Liver (tissue), 3 donors: ENCODE measurements around the gene SPRED1.

Experiments
- ATF3 ChIP-seq: IDR thresholded peaks from 2 replicates; pipeline ENCODE4 v1.6.1; 2016; ENCODE audit warnings: antibody characterized with exemption
- CTCF ChIP-seq: fragments of 150-350 bp; IDR thresholded peaks from 2 replicates; pipeline ENCODE4 v1.5.1; 2017; ENCODE audit warnings: improper control_type of control experiment, low read depth, low read length; ENCODE audit not compliant: missing input control
- EGR1 ChIP-seq, 2 donors: IDR thresholded peaks; 2 replicates each; pipeline ENCODE4 v1.6.1; 2016 to 2018; ENCODE audit warnings: antibody characterized with exemption in 2 of 2, low read depth in 2 of 2
- FOXA1 ChIP-seq: IDR thresholded peaks from 2 replicates; pipeline ENCODE4 v1.6.1; 2016; ENCODE audit warnings: antibody characterized with exemption
- GABPA ChIP-seq, 2 donors: IDR thresholded peaks in 1 of 2; conservative IDR thresholded peaks in 1 of 2; 2 replicates each; pipeline ENCODE4 v1.6.1; 2016; ENCODE audit warnings: antibody characterized with exemption in 2 of 2, mild to moderate bottlenecking in 1 of 2, moderate library complexity in 1 of 2
- JUND ChIP-seq, 2 donors: IDR thresholded peaks; 2 replicates each; pipeline ENCODE4 v1.6.1; 2016; ENCODE audit warnings: antibody characterized with exemption in 2 of 2
- RAD21 ChIP-seq, 2 donors: IDR thresholded peaks; 2 replicates each; pipeline ENCODE4 v1.6.1; 2016; ENCODE audit warnings: antibody characterized with exemption in 2 of 2, mild to moderate bottlenecking in 2 of 2
- REST ChIP-seq: IDR thresholded peaks from 2 replicates; pipeline ENCODE4 v1.6.1; 2016; ENCODE audit warnings: antibody characterized with exemption, mild to moderate bottlenecking
- SP1 ChIP-seq: IDR thresholded peaks from 2 replicates; pipeline ENCODE4 v1.6.1; 2018; ENCODE audit warnings: antibody characterized with exemption, mild to moderate bottlenecking
- TAF1 ChIP-seq: conservative IDR thresholded peaks from 2 replicates; pipeline ENCODE4 v1.6.1; 2016; ENCODE audit warnings: antibody characterized with exemption, mild to moderate bottlenecking
- YY1 ChIP-seq: IDR thresholded peaks from 2 replicates; pipeline ENCODE4 v1.6.1; 2016; ENCODE audit warnings: antibody characterized with exemption, mild to moderate bottlenecking
- TF ChIP-seq, protein P1 (sequence below): IDR thresholded peaks from 2 replicates; pipeline ENCODE4 v1.6.1; 2016; ENCODE audit warnings: antibody characterized with exemption
- TF ChIP-seq, protein P2 (sequence below): IDR thresholded peaks from 2 replicates; pipeline ENCODE4 v1.6.1; 2016; ENCODE audit warnings: antibody characterized with exemption
- donor health status: healthy.
- donor health status: healthy.

DNA sequence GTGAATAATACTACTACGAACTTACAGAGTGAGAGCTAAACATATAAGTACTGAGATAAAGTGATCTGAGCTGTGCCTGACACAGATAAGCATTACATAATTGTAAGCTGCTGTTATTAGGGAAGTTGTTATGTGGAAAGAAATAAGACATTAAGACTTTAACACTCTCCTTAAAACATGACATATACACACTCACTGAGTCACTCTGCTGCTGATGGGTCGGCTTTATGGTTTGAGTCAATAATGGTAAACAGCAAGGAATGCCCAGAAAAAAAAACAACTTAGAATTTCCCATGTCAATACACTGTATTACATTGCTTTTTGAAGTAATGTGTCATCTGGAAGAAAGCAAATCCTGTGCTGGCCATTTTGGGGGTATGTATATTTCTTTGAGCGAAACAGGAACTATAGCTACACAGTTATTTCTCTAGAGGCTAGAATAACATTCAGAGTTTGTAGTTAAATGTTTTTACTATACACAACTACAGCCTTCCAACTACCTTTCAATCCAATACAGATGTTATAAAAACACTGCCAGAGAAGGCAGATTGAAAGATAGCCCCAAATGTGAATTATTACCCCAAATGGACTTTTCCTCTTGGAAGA, 22.8 kb upstream of the SPRED1 start:
- no peak for TF ChIP-seq CTCF
- TF ChIP-seq, protein P1, sequence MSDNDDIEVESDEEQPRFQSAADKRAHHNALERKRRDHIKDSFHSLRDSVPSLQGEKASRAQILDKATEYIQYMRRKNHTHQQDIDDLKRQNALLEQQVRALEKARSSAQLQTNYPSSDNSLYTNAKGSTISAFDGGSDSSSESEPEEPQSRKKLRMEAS: no peak
- TF ChIP-seq REST: no peak
- TF ChIP-seq TAF1: no peak
- TF ChIP-seq, protein P2, sequence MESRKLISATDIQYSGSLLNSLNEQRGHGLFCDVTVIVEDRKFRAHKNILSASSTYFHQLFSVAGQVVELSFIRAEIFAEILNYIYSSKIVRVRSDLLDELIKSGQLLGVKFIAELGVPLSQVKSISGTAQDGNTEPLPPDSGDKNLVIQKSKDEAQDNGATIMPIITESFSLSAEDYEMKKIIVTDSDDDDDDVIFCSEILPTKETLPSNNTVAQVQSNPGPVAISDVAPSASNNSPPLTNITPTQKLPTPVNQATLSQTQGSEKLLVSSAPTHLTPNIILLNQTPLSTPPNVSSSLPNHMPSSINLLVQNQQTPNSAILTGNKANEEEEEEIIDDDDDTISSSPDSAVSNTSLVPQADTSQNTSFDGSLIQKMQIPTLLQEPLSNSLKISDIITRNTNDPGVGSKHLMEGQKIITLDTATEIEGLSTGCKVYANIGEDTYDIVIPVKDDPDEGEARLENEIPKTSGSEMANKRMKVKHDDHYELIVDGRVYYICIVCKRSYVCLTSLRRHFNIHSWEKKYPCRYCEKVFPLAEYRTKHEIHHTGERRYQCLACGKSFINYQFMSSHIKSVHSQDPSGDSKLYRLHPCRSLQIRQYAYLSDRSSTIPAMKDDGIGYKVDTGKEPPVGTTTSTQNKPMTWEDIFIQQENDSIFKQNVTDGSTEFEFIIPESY: no peak
- no peak for TF ChIP-seq SP1
- no peak for TF ChIP-seq RAD21 (IDR thresholded peaks at IDR 0.05)
- TF ChIP-seq YY1: no peak
- no peak for TF ChIP-seq GABPA (IDR thresholded peaks at IDR 0.05 in 1 of 2, conservative IDR thresholded peaks at IDR 0.05 in 1 of 2)
- TF ChIP-seq ATF3: no peak
- no peak for TF ChIP-seq FOXA1
- TF ChIP-seq JUND (IDR thresholded peaks at IDR 0.05): no peak
- no peak for TF ChIP-seq EGR1 (IDR thresholded peaks at IDR 0.05; ENCODE audit: low read depth in 2 of 2)
